ENCODE results near the gene GRIN2A. TPM values are rescaled to one million over a fixed set of nuclear protein-coding genes. Genes with fewer than 3 reads are reported as not detected.

Gene GRIN2A
- total and polyA plus RNA-seq, 2 donors (not counting 1 experiment from before 2014, with no cell fraction given): 0.44 TPM; not detected in 1

- 64% methylated on average over 1 of the region's 2 CpGs for WGBS (ENCODE audit: insufficient coverage)
- Histone ChIP-seq H3K36me3 (replicated peaks in 1 of 2; ENCODE audit: control extremely low read depth in 1 of 2, control insufficient read depth in 1 of 2, extremely low read depth in 1 of 2, insufficient read depth in 2 of 2, low read length in 1 of 2) (no peaks in the 10 kb centered on the region), H3K27me3 (replicated peaks in 1 of 4; ENCODE audit: control extremely low read depth in 1 of 4, control insufficient read depth in 3 of 4, insufficient read depth in 4 of 4, low read length in 3 of 4) (peaks cover 0 to 4% (median 2%) of the 10 kb centered on the region in 4 experiments), H3K27ac (ENCODE audit: low read length in 2 of 2) (no peak overlapping the region), H3K9ac (ENCODE audit: low read length) (no peak overlapping the region), H3K79me2 (ENCODE audit: control insufficient read depth, insufficient read depth, low read length) (no peaks in the 10 kb centered on the region), H2AFZ (ENCODE audit: insufficient read depth, low read depth, low read length, poor library complexity, severe bottlenecking) (no peak overlapping the region), H3K4me1 (ENCODE audit: control insufficient read depth in 2 of 2, insufficient read depth in 2 of 2, low read length in 2 of 2) (no peaks in the 10 kb centered on the region), H3K4me2 (replicated peaks; ENCODE audit: low read depth, low read length, poor library complexity, severe bottlenecking) (no peak overlapping the region), H3K9me3 (ENCODE audit: control extremely low read depth in 1 of 3, control insufficient read depth in 2 of 3, insufficient read depth in 1 of 3, low read length in 2 of 3) (peaks cover 0 to 3% (median 3%) of the 10 kb centered on the region in 3 donors), H4K20me1 (ENCODE audit: control insufficient read depth, insufficient read depth, low read length, poor library complexity, severe bottlenecking) (no peaks in the 10 kb centered on the region), H3K4me3 (ENCODE audit: control extremely low read depth in 1 of 5, extremely low read depth in 1 of 5, insufficient read depth in 1 of 5, low read depth in 2 of 5, low read length in 4 of 5) (no peak overlapping the region)
- intact Hi-C loops (cut with micrococcal nuclease): no loop called here
- peaks cover 43% of the 10 kb centered on the region for H3K27me3 Mint-ChIP-seq
- no peak for ATAC-seq (ENCODE audit: low read depth)
- no peaks in the 10 kb centered on the region for H3K4me1 Mint-ChIP-seq
- DNase-seq: no peak
- ChIA-PET CTCF (no interaction called here), POLR2A (no interaction called here)
- no peak overlapping the region for H3K27ac Mint-ChIP-seq
- H3K4me3 Mint-ChIP-seq: no peak overlapping the region
- TF ChIP-seq EZH2 (IDR thresholded peaks at IDR 0.05; ENCODE audit: borderline replicate concordance, insufficient read depth, low read depth, low read length, poor library complexity, severe bottlenecking): no peak
- TF ChIP-seq CTCF (IDR thresholded peaks at IDR 0.05): no peak
- no peaks in the 10 kb centered on the region for H3K9me3 Mint-ChIP-seq (ENCODE audit: insufficient read depth)
These were observed 27.8 kb downstream of the GRIN2A start for GRCh38 chr16:10154389-10154788.

- Histone ChIP-seq H3K36me3 (replicated peaks in 1 of 2; ENCODE audit: control extremely low read depth in 1 of 2, control insufficient read depth in 1 of 2, extremely low read depth in 1 of 2, insufficient read depth in 2 of 2, low read length in 1 of 2) (no peaks in the 10 kb centered on the region), H3K9me3 (ENCODE audit: control extremely low read depth in 1 of 3, control insufficient read depth in 2 of 3, insufficient read depth in 1 of 3, low read length in 2 of 3) (peaks cover 0 to 3% (median 3%) of the 10 kb centered on the region in 3 donors), H2AFZ (ENCODE audit: insufficient read depth, low read depth, low read length, poor library complexity, severe bottlenecking) (no peak overlapping the region), H3K4me2 (replicated peaks; ENCODE audit: low read depth, low read length, poor library complexity, severe bottlenecking) (no peak overlapping the region), H3K9ac (ENCODE audit: low read length) (no peak overlapping the region), H3K4me3 (ENCODE audit: control extremely low read depth in 1 of 5, extremely low read depth in 1 of 5, insufficient read depth in 1 of 5, low read depth in 2 of 5, low read length in 4 of 5) (no peak overlapping the region), H3K4me1 (ENCODE audit: control insufficient read depth in 2 of 2, insufficient read depth in 2 of 2, low read length in 2 of 2) (no peaks in the 10 kb centered on the region), H3K27me3 (replicated peaks in 1 of 4; ENCODE audit: control extremely low read depth in 1 of 4, control insufficient read depth in 3 of 4, insufficient read depth in 4 of 4, low read length in 3 of 4) (peaks cover 0 to 4% (median 2%) of the 10 kb centered on the region in 4 experiments), H4K20me1 (ENCODE audit: control insufficient read depth, insufficient read depth, low read length, poor library complexity, severe bottlenecking) (no peaks in the 10 kb centered on the region), H3K27ac (ENCODE audit: low read length in 2 of 2) (no peak overlapping the region), H3K79me2 (ENCODE audit: control insufficient read depth, insufficient read depth, low read length) (no peaks in the 10 kb centered on the region)
- H3K27ac Mint-ChIP-seq: no peak overlapping the region
- H3K27me3 Mint-ChIP-seq: peaks cover 44% of the 10 kb centered on the region
- ChIA-PET CTCF (no interaction called here), POLR2A (no interaction called here)
- 93% methylated on average over 8 of the region's 8 CpGs for WGBS (ENCODE audit: insufficient coverage)
- DNase-seq: no peak
- H3K4me3 Mint-ChIP-seq: no peak overlapping the region
- H3K4me1 Mint-ChIP-seq: no peaks in the 10 kb centered on the region
- intact Hi-C loops (cut with micrococcal nuclease): no loop called here
- H3K9me3 Mint-ChIP-seq (ENCODE audit: insufficient read depth): no peaks in the 10 kb centered on the region
- TF ChIP-seq EZH2 (IDR thresholded peaks at IDR 0.05; ENCODE audit: borderline replicate concordance, insufficient read depth, low read depth, low read length, poor library complexity, severe bottlenecking) (no peak), CTCF (IDR thresholded peaks at IDR 0.05) (no peak)
- no peak for ATAC-seq (ENCODE audit: low read depth)
These were observed 28.2 kb downstream of the GRIN2A start for GRCh38 chr16:10153985-10154384.
